DND-41 (cell line): ENCODE results near the gene SIAH1.

Source experiments
- ATAC-seq: fragments of 200-7000 bp; cut with Tn5 transposase; 3 replicates; pipeline ENCODE4 v1.9.1; 2021; ENCODE audit warnings: low read depth; ENCODE audit not compliant: insufficient read depth
- DNase-seq: peaks from one replicate; pipeline ENCODE4 v3.0.0-alpha.2; 2020
- H2AFZ ChIP-seq: 2 replicates; pipeline ENCODE4 v1.6.0; 2012; ENCODE audit warnings: low read depth, low read length
- H3K27ac ChIP-seq: 2 replicates; pipeline ENCODE4 v1.5.1; 2012; ENCODE audit warnings: low read length, inconsistent platforms
- H3K27me3 ChIP-seq: fragments of 200-600 bp; sonication (generic); 2 replicates; pipeline ENCODE4 v1.6.0; 2012; ENCODE audit warnings: low read length, mild to moderate bottlenecking, inconsistent platforms; ENCODE audit not compliant: insufficient read depth, poor library complexity
- H3K36me3 ChIP-seq: 2 replicates; pipeline ENCODE4 v1.5.1; 2012; ENCODE audit warnings: low read length, inconsistent platforms; ENCODE audit not compliant: insufficient read depth
- H3K4me1 ChIP-seq: 2 replicates; pipeline ENCODE4 v1.5.1; 2012; ENCODE audit warnings: mild to moderate bottlenecking, low read length; ENCODE audit not compliant: insufficient read depth
- H3K4me2 ChIP-seq: 2 replicates; pipeline ENCODE4 v1.6.0; 2012; ENCODE audit warnings: mild to moderate bottlenecking, moderate library complexity, low read length, inconsistent platforms; ENCODE audit not compliant: insufficient read depth
- H3K4me3 ChIP-seq, 2 experiments: fragments of 200-600 bp in 1 of 2; shearing (Covaris generic) in 1 of 2; 2 replicates each; pipeline ENCODE4 v1.5.1; 2012 to 2016; ENCODE audit warnings: inconsistent platforms in 2 of 2, low read length in 2 of 2, mild to moderate bottlenecking in 2 of 2, low read depth in 1 of 2, moderate library complexity in 1 of 2
- H3K79me2 ChIP-seq: 2 replicates; pipeline ENCODE4 v1.6.0; 2012; ENCODE audit warnings: low read length, inconsistent platforms; ENCODE audit not compliant: insufficient read depth
- H3K9ac ChIP-seq: 2 replicates; pipeline ENCODE4 v1.6.0; 2012; ENCODE audit warnings: low read depth, mild to moderate bottlenecking, inconsistent platforms, low read length, moderate library complexity
- H3K9me3 ChIP-seq: 2 replicates; pipeline ENCODE4 v1.5.1; 2012; ENCODE audit warnings: low read length, moderate library complexity, mild to moderate bottlenecking, inconsistent platforms; ENCODE audit not compliant: insufficient read depth, severe bottlenecking
- H4K20me1 ChIP-seq: 2 replicates; pipeline ENCODE4 v1.6.0; 2012; ENCODE audit warnings: low read length; ENCODE audit not compliant: insufficient read depth
- CTCF ChIP-seq: IDR thresholded peaks from 2 replicates; pipeline ENCODE4 v1.5.1; 2012; ENCODE audit warnings: borderline replicate concordance, low read length, moderate library complexity, mild to moderate bottlenecking; ENCODE audit not compliant: poor library complexity, severe bottlenecking; ENCODE audit errors: extremely low read depth
- EZH2 ChIP-seq: IDR thresholded peaks from 3 replicates; pipeline ENCODE4 v1.6.1; 2012; ENCODE audit warnings: borderline replicate concordance, low read depth, mild to moderate bottlenecking, moderate library complexity, low read length, inconsistent platforms; ENCODE audit not compliant: severe bottlenecking

The SIAH1 gene

GRCh38 chr16:48383877-48384519 lies 1.2 kb downstream of the SIAH1 start:
- TF ChIP-seq CTCF (no peak), EZH2 (no peak)
- Histone ChIP-seq H3K36me3 (no peaks in the 10 kb centered on the region), H2AFZ (peak overlapping the region; percentile 63; the same call in 1 of the 2 replicates), H3K4me3 (peak overlapping the region; percentile 47 to 71), H4K20me1 (peaks cover 54% of the 10 kb centered on the region), H3K79me2 (peaks cover 63% of the 10 kb centered on the region), H3K9ac (peak overlapping the region; percentile 96), H3K27me3 (no peaks in the 10 kb centered on the region), H3K4me1 (peaks cover 47% of the 10 kb centered on the region), H3K9me3 (no peaks in the 10 kb centered on the region), H3K27ac (peak overlapping the region; percentile 58), H3K4me2 (peak overlapping the region; percentile 74)
- ATAC-seq (peak; percentile 29; the same call in 2 of the 3 replicates), DNase-seq (peak; percentile 23)

DNA sequence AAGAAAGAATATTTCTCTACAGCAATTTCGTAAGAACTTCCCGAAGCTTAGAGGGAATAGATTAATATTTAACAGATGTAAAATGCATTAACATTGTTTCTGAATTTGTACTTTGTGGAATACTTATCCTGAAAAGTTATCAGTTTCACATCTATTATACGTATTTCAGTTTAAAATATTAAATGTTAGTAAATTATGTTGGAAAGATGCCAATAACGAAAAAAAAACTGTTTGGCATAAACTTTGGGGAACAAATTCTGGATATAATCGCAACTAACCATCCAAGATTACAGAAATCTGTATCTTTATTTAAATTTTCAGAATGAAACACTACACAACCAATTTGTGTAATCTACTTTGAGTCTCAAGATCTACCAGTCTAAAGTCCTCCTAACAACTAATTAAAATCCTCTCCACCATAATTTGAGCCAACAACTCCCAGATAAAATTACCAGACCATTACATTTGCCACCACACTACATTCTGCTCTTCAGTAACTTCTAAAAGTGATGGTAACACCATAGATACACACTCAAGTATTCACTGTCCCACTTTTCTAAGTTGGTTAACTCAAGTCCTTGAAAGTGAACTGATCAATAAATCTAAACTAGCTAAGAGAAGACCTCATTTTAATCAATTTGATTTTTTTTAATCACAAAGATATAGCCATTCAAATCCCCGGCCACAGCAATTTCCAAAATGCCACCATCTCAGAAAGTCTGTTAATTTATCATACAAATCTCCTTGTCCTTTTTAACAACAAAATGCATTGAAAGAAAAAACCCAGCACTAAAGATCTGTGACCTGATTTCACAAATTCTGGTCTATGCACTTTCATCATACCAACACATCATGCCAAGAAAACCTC lies 2.0 kb downstream of the SIAH1 start:
- peaks cover 62% of the 10 kb centered on the region for H4K20me1 ChIP-seq

GRCh38 chr16:48382131-48382530 lies 3.1 kb downstream of the SIAH1 start:
- Histone ChIP-seq H4K20me1 (peaks cover 72% of the 10 kb centered on the region), H3K79me2 (peaks cover 81% of the 10 kb centered on the region), H3K4me3 (no peak overlapping the region), H3K27me3 (no peaks in the 10 kb centered on the region), H3K4me1 (peaks cover 55% of the 10 kb centered on the region), H3K9me3 (no peaks in the 10 kb centered on the region), H3K36me3 (no peaks in the 10 kb centered on the region), H3K4me2 (peak overlapping the region; percentile 74; the same call in 1 of the 2 replicates), H2AFZ (no peak overlapping the region), H3K27ac (no peak overlapping the region), H3K9ac (no peak overlapping the region)
- no peak for TF ChIP-seq EZH2
- no peak for TF ChIP-seq CTCF
- ATAC-seq = no peak
- DNase-seq = no peak

More for the DNA sequence above, 2.0 kb downstream of the SIAH1 start:
- Histone ChIP-seq H3K4me2 (peak overlapping the region; percentile 74), H3K27me3 (no peaks in the 10 kb centered on the region), H3K27ac (peak overlapping the region; percentile 58; the same call in 1 of the 2 replicates), H3K79me2 (peaks cover 70% of the 10 kb centered on the region), H3K4me3 (peak overlapping the region; percentile 47 to 71; a peak in 3 of 4 replicates), H3K9ac (peak overlapping the region; percentile 96), H3K9me3 (no peaks in the 10 kb centered on the region), H3K36me3 (no peaks in the 10 kb centered on the region), H3K4me1 (peaks cover 53% of the 10 kb centered on the region), H2AFZ (no peak overlapping the region)
- no peak for TF ChIP-seq CTCF
- DNase-seq (no peak), ATAC-seq (no peak)
